DOHH2 (cell line): ENCODE results near the gene OVCA2.

Source experiments
- H3F3A ChIP-seq: fragments of 200-600 bp; sonication (generic), shearing (Covaris generic); 2 replicates; pipeline ENCODE4 v1.6.0; 2016; ENCODE audit warnings: antibody characterized with exemption, mild to moderate bottlenecking; ENCODE audit not compliant: control insufficient read depth, insufficient read depth
- H3K27ac ChIP-seq: fragments of 200-600 bp; sonication (generic); 2 replicates; pipeline ENCODE4 v1.5.1; 2014; ENCODE audit warnings: low read depth, mild to moderate bottlenecking, low read length, moderate library complexity
- H3K27me3 ChIP-seq: fragments of 200-600 bp; sonication (generic); 2 replicates; pipeline ENCODE4 v1.6.1; 2014; ENCODE audit warnings: mild to moderate bottlenecking, low read length, mixed read lengths; ENCODE audit not compliant: control insufficient read depth
- H3K36me3 ChIP-seq: fragments of 200-600 bp; sonication (generic); 2 replicates; pipeline ENCODE4 v1.6.1; 2014; ENCODE audit warnings: mild to moderate bottlenecking, low read length, moderate library complexity, mixed read lengths; ENCODE audit not compliant: control insufficient read depth
- H3K4me1 ChIP-seq: fragments of 200-600 bp; sonication (generic); 2 replicates; pipeline ENCODE4 v1.6.1; 2014; ENCODE audit warnings: mild to moderate bottlenecking, low read length, mixed read lengths; ENCODE audit not compliant: control insufficient read depth
- H3K4me2 ChIP-seq: fragments of 200-600 bp; sonication (generic); 2 replicates; pipeline ENCODE4 v1.6.0; 2014; ENCODE audit warnings: mild to moderate bottlenecking, low read length, moderate library complexity
- H3K4me3 ChIP-seq: fragments of 200-600 bp; sonication (generic); 2 replicates; pipeline ENCODE4 v1.5.1; 2014; ENCODE audit warnings: mild to moderate bottlenecking, low read length, mixed read lengths
- H3K79me2 ChIP-seq: fragments of 200-600 bp; sonication (generic); 2 replicates; pipeline ENCODE4 v1.6.1; 2014; ENCODE audit warnings: mild to moderate bottlenecking, low read length, mixed read lengths; ENCODE audit not compliant: control insufficient read depth
- H3K9me2 ChIP-seq: fragments of 200-600 bp; sonication (generic); replicated peaks from 2 replicates; pipeline ENCODE4 v1.6.1; 2014; ENCODE audit warnings: mild to moderate bottlenecking, low read length, mixed read lengths; ENCODE audit not compliant: control insufficient read depth
- H3K9me3 ChIP-seq: fragments of 200-600 bp; sonication (generic); 2 replicates; pipeline ENCODE4 v1.6.1; 2014; ENCODE audit warnings: antibody characterized with exemption, low read length, mixed read lengths; ENCODE audit not compliant: control insufficient read depth, insufficient read depth
- H4K20me1 ChIP-seq: fragments of 200-600 bp; sonication (generic); 2 replicates; pipeline ENCODE4 v1.6.0; 2014; ENCODE audit warnings: low read depth, mild to moderate bottlenecking, antibody characterized with exemption, low read length, moderate library complexity; ENCODE audit not compliant: control insufficient read depth, insufficient read depth
- CTCF ChIP-seq: fragments of 200-600 bp; sonication (generic); IDR thresholded peaks from one replicate; pipeline ENCODE4 v1.5.1; 2014; ENCODE audit warnings: antibody characterized with exemption, mild to moderate bottlenecking, low read depth, low read length; ENCODE audit not compliant: poor library complexity, severe bottlenecking
- EZH2phosphoT487 ChIP-seq: fragments of 200-600 bp; sonication (generic); IDR thresholded peaks from 2 replicates; pipeline ENCODE4 v1.6.1; 2017; ENCODE audit warnings: borderline replicate concordance, mild to moderate bottlenecking, antibody characterized with exemption, low read length, moderate library complexity, mixed read lengths

Gene OVCA2

GRCh38 chr17:2067608-2068024, 25.8 kb downstream of the OVCA2 start:
- no peak for TF ChIP-seq EZH2phosphoT487
- no peak for TF ChIP-seq CTCF
- Histone ChIP-seq H3K36me3 (peaks cover 13% of the 10 kb centered on the region), H3K9me2 (no peaks in the 10 kb centered on the region), H3K79me2 (no peaks in the 10 kb centered on the region), H3K27me3 (no peaks in the 10 kb centered on the region), H3K27ac (no peak overlapping the region), H3K9me3 (no peaks in the 10 kb centered on the region), H4K20me1 (no peaks in the 10 kb centered on the region), H3F3A (peaks cover under 1% of the 10 kb centered on the region; the same call in 1 of the 2 replicates), H3K4me3 (no peak overlapping the region), H3K4me2 (no peak overlapping the region), H3K4me1 (peaks cover 11% of the 10 kb centered on the region)

GRCh38 chr17:2068031-2068518, 26.3 kb downstream of the OVCA2 start:
- Histone ChIP-seq H3K27ac (no peak overlapping the region), H3K27me3 (no peaks in the 10 kb centered on the region), H3K4me1 (peaks cover 11% of the 10 kb centered on the region), H3K36me3 (peaks cover 13% of the 10 kb centered on the region), H3K9me2 (no peaks in the 10 kb centered on the region), H3K4me2 (no peak overlapping the region), H3K4me3 (no peak overlapping the region), H3F3A (peaks cover 4% of the 10 kb centered on the region; the same call in 1 of the 2 replicates), H4K20me1 (no peaks in the 10 kb centered on the region), H3K9me3 (no peaks in the 10 kb centered on the region), H3K79me2 (no peaks in the 10 kb centered on the region)
- TF ChIP-seq EZH2phosphoT487 (no peak), CTCF (no peak)

GRCh38 chr17:2068519-2069051, 26.8 kb downstream of the OVCA2 start:
- H3K9me3 ChIP-seq: no peaks in the 10 kb centered on the region
- no peaks in the 10 kb centered on the region for H4K20me1 ChIP-seq
- no peaks in the 10 kb centered on the region for H3K27me3 ChIP-seq
- peaks cover 13% of the 10 kb centered on the region for H3K36me3 ChIP-seq
- H3K79me2 ChIP-seq: no peaks in the 10 kb centered on the region
- H3K27ac ChIP-seq: no peak overlapping the region
- H3K4me1 ChIP-seq: peaks cover 11% of the 10 kb centered on the region
- H3K4me3 ChIP-seq: no peak overlapping the region
- H3K9me2 ChIP-seq: no peaks in the 10 kb centered on the region
- H3F3A ChIP-seq: peaks cover 4% of the 10 kb centered on the region; the same call in 1 of the 2 replicates
- TF ChIP-seq EZH2phosphoT487: no peak
- no peak for TF ChIP-seq CTCF
- H3K4me2 ChIP-seq: no peak overlapping the region
